Right forelimb (tissue), 1 donor: Measurements from ENCODE around the gene PRKCI.
A peak's percentile ranks its signal among the peaks of the same experiment; 100 is the strongest.
"Not testable (repeated sequence)": the region's sequence is repeated elsewhere in the genome, so short reads cannot be mapped to it uniquely, and the experiment has no call there.

Experiments
- DNase-seq: peaks from one replicate; pipeline ENCODE4 v3.0.0-alpha.2; 2018

Gene PRKCI

DNA sequence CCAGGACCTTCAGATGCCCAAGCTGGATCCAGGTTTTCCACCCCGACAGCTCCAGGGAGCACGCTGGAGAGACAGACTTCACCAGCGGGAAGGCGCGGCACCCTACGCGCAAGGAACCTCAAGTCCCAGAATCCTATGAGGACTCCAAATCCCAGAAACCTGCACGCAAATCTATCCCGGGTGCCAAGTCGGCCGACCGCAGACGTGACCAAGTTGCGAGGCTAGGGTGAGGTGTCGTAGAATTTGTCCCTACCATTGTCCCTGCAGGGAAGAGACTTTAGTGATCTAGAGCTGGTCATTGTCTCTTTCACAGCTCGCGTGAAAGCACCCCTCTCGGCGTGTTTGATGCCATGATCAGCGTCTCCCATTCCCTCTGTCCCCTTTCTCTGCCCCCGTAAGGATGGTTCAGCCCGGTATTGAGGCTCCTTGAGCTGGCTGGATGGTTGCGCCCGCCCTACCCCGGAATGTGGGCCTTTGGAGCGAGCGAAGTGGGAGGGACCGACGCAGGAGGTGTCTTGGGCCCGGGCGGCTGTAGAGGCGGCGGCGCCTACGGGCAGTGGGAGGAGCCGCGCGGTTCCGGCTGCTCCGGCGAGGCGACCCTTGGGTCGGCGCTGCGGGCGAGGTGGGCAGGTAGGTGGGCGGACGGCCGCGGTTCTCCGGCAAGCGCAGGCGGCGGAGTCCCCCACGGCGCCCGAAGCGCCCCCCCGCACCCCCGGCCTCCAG, at the start of gene PRKCI:
Gene PRKCI (plus strand): TSS at position 501 of the 723 bp plus-strand sequence. CDS start 246 bp downstream, outside the sequence.
- DNase-seq, result peak; percentile 96

DNA sequence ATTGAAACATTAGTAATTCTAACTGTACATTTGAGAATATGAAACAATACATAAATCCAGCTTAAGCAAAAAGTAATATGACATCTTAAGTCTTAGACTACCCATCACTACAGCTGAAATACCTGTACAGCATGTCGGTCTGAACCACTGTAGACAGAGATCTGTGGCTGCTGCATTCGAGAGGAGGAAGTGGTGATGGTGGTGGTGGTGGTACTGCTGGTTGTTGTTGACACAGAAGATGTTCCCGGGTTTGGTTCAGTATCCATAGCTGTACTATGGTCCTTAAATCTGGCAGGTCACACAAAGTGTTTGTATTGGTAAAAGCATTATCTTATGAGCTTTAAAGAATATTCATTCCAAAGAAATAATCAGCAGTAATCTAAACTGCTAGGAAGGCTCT, 43.6 kb upstream of the PRKCI start:
- no peak for DNase-seq

DNA sequence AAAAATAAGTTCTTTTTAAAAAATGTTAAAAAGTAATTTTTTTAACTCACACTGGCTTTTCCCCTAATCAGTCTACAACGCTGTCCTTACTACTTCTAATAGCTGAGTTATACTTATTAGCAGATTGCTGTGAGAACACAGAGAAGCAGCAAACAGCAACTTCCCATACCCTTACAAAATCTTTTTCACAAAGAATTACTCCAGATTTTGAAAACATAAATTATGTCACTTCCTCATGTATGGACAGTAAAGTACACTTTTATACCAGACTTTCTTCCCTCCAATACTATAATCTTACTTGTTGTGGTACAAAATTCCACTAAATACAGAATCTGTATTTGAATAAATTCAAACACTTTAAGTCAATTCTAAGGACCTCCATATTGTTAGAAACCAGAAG, 42.8 kb upstream of the PRKCI start:
- DNase-seq, result no peak

DNA sequence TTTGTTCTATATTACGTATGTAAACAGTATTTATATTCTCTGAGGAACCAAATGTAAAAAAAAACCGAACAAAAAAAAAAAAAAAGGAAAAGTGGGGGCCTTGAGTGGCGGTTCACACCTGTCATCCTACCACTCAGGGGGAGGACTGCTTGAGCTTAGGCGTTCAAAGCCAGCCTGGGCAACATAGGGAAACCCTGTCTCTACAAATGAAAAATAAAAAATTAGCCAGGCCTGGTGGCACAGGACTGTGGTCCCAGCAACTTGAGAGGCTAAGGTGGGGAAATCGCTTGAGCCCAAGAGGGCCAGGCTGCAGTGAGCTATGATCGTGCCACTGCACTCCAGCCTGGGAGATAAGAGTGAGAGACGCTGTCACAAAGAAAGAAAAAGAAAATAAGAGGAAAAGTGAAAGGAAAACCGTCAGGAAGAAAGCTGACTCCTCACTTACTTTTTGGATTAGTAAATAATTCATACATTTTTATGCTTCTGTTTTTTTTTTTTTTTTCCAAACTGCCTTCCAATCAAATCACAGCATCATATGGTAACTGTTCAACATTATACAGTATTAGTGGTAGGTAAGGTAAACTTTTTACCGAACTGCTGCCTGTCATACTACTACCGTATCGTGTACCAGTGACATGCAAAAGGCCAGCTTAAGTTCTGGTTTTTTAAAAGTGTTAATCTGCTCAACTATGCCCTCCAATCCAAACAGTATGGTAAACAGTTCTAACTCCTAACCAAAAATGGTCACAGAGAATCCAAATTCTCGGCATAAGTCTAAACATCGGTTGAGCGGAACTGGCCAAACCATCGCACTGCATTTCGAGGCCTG, 41.9 kb upstream of the PRKCI start:
- no peak for DNase-seq

DNA sequence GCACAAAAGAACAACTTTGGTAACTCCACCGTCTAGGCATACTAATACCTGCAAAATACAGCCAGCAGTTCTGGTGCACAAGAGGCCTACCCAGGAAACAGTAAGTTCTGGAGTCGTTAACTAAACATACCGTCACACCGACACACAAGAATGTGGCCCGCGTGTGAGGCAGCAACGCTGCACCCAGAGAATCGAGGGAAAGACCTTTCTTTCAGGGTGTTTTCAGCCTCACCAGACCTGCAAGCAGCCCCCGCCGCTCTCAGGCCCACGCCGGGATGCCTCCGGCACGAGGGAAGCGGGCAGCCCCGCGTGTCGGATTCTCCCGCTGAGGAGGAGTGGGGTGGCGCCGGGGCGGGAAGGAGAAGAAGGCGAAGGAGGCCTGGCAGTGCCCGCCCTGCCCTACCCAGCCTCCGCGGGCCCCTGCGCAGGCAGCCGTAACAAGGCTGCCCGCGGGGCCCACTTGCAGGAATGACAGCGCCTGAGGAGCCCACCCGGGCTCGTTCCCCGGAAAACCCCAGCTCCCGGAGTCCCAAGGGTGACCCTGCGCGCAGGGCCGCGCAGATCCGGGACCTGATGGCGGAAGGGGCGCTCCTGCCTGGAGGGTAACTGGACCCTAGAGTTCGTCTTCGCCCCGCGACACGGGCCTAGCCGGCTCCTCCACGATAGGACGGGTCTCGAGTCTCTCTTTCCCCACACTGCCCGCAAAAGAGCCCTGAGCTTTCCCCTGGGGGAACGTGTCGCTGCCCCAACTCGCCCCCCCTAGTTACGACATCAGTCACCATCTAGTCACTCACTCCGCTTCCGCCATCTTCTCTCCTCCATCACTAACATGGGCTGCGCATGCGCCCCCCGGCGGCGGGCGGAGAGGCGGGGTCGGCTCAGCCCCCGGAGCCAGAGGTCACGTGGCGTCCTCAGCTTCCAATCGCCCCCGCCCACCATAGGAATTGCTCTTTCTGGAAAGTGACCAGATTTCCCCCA, 41.0 kb upstream of the PRKCI start, which contains the start of gene PHC3:
Gene PHC3 (minus strand): TSS at position 826 of the 978 bp plus-strand sequence. CDS start 18 bp downstream, at position 808.
- DNase-seq, result peak; percentile 95

DNA sequence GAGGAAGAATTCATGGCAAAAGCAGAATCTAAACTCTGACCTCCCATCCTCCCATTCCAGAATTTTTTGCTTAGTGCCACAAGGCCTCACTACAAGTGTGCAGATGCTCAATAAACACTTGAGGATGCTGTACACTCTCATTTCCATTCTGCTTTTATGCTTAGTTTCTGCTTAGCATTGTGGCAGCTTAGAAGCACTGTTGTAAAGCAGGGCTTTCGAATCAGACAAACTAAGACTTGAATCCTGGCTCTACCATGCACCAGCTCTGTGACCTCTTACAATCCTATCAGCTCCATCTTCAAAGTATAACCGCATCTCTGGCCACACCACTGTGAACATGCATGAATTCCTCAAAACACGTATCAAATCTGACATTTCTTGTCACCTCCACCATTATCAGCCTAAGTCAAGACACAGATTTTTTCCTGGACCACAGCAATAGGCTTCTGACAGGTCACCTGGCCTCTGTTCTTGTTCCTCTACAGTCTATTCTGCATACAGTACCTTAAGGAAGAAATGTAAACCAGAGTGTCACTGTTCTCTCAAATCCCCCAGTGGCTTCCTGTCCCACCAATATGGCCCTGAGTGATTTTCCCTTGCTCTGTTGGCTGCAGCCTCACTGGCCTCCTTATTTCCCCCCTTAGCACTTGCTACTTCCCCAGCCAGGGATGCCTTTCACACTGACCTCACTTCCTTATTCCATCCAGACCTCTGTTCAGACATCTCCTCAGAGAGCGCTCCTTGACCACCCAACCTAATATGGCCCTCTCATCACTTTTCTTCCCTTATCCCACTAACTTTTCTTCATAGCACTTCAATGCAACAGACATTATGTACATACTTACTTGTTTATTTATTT, 32.6 kb upstream of the PRKCI start:
- DNase-seq, result no peak

DNA sequence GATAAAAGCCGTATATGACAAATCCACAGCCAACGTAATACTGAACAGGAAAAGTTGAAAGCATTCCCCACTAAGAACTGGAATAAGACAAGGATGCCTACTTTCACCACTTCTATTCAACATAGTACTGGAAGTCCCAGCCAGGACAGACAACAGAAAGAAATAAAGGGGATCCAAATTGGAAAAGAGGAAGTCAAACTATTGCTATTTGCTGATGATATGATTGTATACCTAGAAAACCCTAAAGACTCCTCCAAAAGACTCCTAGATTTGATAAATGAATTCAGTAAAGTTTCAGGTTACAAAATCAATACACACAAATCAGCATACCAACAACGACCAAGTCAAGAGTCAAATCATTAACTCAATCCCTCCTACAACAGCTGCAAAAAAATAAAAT, 26.5 kb upstream of the PRKCI start:
- not testable (repeated sequence) for DNase-seq

DNA sequence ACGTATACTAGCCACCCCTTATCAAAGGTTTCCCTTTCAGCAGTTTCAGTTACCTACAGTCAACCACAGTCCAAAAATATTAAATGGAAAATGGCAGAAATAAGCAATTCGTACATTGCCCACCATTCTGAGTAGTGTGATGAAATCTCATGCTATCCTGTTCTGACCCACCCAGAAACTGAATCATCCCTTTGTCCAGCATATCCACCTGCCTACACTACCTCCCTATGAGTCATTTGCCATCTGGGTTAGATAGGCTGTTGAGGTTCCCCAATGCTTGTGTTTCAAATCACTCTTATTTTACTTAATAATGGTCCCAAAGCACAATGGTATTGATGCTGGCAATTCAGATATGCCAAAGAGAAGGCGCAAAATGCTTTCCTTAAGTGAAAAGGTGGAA, 25.4 kb upstream of the PRKCI start:
- DNase-seq, result no peak

DNA sequence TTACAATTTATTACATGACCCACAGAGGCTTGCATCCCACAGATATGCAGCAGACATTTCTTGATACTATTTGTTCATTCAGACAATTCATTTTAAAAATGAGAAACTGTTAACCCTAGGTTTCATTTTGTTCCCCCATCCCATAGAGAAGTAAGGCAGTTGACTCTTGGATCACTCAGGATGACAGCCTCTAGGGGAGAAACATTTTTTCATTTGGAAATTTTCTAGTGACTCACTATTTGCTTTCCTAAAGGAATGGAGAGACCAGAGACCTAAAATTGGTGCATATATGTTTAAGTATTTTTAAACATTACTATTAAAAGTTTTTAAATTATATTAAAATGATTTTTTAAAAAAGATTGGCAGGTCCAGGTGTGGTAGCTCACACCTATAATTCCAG, 21.2 kb upstream of the PRKCI start:
- DNase-seq, result no peak

DNA sequence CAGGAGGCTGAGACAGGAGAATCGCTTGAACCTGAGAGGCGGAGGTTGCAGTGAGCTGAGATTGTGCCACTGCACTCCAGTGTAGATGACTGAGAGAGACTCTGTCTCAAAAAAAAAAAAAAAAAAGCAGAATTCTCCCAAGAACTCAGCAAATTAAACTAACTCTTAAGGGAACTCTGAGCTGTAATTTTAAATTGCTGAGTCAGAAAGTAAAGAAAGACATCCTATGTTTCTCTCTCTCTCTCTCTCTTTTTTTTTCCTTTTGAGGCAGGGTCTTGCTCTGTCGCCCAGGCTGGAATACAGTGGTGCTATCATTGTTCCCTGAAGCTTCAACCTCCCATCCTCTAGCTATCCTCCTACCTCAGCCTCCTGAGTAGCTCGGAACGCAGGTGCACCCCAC, 20.7 kb upstream of the PRKCI start:
- DNase-seq, result no peak

DNA sequence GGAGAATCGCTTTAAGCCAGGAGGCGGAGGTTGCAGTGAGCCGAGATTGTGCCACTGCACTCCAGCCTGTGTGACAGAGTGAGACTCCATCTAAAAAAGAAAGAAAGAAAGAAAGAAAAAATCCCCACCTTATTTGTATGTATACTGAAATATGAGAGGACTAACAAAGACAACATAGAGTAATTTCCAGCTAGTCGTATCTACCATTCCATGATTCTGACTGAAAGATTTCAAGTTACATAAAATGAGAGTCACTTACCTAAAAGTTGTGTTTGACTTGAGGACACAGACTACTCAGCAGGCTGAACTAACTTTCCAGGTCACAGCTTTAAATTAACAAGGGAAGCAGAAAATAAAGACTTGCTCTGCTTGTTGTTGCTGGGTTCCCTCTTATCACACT, 18.8 kb upstream of the PRKCI start:
- DNase-seq, result no peak

DNA sequence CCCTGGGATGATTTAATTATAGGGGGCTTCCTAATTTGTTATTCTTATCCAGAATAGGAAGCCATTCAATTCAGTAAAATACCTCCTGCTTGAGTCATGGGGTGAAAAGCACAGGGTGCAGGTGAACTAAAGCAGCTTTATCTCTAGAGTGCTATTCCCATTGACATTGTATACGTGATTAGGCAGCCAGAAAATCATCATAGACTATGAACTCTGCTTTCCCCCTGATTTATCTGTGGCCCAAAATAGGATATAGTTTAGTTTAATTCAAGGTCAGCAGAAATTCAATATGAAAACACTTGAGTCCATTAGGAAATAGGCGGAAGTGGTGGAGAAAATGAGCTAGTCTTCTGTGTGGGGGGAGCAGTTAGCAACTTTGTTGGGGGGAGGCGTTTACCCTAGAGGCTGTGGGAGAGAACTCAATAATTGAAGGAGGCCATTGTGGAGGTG, 18.2 kb upstream of the PRKCI start:
- no peak for DNase-seq

DNA sequence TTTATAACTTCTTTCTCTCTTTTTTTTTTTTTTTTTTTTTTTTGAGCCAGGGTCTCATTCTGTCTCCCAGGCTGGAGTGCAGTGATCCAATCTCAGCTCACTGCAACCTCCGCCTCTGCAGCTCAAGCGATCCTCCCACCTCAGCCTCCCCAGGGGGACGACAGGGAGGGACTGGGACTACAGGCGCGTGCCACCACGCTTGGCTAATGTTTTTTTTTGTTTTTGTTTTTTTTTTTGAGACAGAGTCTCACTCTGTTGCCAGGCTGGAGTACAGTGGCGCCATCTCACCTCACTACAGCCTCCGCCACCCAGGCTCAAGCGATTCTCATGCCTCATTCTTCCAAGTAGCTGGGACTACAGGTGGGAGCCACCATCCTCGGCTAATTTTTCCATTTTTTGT, 17.7 kb upstream of the PRKCI start:
- no peak for DNase-seq

DNA sequence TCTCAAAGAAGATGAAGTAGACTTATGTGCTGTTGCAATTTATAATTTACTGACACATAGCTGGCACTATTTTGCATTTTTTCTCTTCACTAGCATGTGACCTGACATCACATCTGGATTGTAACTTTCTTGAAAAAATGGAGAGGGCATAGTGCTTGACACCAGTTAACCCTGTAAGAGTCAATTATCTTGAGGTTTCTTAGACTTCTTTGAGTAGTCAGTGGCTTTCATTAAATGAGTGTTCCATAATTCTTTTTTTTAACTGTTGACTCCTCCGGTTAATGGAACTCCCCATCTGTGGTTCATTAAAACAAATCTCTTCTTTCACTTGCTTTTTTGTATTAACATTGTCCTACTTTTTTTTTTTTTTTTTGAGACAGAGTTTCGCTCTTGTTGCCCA, 16.9 kb upstream of the PRKCI start:
- DNase-seq, result no peak

DNA sequence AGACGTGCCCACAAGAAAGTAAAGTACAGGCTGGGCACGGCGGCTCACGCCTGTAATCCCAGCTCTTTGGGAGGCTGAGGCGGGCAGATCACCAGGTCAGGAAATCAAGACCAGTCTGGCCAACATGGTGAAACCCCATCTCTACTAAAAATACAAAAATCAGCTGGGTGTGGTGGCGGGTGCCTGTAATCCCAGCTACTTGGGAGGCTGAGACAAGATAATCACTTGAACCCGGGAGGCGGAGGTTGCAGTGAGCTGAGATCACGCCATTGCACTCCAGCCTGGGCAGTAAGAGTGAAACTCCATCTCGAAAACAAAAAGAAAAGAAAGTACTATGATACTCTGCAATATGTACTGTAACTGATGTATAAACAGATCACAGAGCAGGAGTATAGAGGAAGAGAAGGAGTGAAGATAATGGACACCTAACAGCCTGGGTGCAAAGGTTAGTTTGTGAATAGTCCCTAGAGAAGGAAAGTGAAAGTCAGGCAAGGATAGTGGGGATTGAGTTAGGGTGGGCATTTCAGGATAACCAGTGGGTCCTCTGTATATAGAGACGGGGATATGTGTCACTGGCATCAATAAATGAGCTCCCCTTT, 16.0 kb upstream of the PRKCI start:
- not testable (repeated sequence) for DNase-seq

DNA sequence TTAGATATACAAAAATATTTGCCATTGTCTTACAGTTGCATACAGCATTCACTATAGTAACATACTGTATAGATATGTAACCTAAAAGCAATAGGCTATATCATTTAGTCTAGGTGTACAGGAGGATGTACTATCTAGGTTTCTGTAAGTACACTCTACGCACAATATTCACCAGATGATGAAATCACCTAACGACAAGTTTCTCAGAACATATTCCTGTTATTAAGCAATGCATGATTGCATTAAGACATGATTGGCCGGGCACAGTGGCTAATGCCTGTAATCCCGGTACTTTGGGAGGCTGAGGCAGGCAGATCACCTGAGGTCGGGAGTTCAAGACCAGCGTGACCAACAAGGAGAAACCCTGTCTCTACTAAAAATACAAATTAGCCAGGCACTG, 14.5 kb upstream of the PRKCI start:
- no peak for DNase-seq

DNA sequence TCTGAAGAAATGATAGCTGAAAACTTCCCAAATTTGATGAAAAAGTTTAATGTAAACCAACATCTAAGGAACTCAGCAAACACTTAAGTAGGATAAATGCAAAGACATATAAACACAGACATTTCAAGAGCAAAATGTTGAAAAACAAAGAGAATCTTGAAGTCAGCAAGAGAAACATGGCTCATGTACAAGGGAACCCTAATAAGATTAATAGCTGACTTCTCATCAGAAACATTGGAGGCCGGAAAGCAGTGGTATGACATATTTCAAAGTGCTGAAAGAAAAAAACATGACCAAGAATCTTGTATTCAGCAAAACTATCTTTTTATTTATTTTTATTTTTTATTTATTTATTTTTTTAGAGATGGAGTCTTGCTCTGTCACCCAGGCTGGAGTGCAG, 10.6 kb upstream of the PRKCI start:
- no peak for DNase-seq

DNA sequence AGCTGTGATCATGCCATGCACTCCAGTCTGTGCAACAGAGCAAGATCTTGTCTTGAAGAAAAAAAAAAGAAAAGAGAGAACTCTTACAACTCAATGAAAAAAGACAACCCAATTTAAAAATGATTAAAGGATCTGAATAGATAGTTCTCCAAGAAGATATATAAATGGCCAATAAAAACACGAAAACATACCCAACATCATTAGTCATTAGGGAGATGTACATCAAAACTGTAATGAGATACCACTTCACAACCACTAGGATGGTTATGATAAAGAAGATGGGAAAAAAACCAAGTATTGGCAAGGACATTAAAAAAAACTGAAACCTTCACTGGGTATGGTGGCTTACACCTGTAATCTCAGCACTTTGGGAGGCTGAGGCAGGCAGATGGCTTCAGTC, 2.4 kb upstream of the PRKCI start:
- DNase-seq, result no peak

DNA sequence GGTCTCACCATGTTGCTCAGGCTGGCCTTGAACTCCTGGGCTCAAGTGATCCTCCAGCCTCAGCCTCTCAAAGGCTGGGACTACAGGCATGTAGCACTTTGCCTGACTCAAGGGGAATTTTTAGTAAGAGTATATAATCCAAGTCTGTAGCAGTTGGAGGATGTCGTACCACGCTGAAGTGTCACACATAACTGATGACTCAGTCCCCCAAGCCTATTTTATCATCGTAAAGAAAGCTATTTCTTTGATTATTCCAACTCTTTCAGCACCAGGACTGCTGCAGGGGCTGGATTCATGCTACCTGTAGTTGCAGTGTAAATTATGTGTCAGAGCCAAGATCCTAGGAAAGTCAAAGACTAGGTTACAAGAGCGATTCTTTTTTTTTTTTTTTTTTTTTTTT, 1.4 kb upstream of the PRKCI start:
- no peak for DNase-seq

DNA sequence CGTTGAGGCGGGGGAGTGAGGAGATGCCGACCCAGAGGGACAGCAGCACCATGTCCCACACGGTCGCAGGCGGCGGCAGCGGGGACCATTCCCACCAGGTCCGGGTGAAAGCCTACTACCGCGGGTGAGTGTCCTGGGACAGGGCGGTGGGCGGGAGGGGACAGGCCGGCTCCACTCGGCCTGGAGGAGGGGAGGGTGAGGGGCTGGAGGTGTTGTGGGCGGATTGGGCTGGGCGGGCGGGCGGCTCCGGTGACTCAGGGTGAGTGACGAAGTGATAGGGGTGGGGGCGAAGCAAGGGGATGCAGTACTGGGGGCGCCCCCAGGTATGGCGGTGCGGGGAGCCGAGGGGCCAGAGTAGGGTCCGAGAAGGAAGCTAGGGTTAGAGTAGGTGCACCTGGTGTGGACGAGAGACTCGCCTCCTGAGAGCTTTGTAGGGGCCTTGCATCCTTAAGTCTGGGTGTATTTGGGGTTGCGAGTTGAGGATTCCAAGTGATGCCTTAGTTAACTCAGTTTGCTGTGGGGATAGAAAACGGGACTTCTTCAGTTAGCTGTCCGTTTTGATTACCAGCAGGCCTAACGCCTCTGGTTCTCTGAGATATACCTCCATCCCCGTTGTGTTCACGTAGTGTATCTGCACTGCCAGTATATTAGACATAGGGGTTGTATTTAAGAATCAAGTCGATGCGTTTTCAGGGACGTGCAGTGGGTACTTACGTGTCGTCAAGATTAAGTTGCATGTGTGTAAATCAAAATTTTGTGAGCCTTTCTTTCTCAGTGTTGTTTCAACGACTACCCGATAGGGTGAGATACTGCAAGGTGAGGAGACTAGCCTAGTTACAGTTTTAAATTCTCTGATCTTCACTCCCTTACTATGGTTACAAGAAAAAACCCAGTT, 670 bp downstream of the PRKCI start:
- no peak for DNase-seq
